ENCODE measurements around the gene LCK. TPM values are rescaled to one million over a fixed set of nuclear protein-coding genes. Genes with fewer than 3 reads are reported as not detected.
A peak's percentile ranks its signal among the peaks of the same experiment; 100 is the strongest.

Gene LCK
- total and polyA plus RNA-seq, 2 of the 8 experiments (the other 6 are each of a cell fraction or from before 2014, with no cell fraction given), result 75.3 to 122 TPM

DNA sequence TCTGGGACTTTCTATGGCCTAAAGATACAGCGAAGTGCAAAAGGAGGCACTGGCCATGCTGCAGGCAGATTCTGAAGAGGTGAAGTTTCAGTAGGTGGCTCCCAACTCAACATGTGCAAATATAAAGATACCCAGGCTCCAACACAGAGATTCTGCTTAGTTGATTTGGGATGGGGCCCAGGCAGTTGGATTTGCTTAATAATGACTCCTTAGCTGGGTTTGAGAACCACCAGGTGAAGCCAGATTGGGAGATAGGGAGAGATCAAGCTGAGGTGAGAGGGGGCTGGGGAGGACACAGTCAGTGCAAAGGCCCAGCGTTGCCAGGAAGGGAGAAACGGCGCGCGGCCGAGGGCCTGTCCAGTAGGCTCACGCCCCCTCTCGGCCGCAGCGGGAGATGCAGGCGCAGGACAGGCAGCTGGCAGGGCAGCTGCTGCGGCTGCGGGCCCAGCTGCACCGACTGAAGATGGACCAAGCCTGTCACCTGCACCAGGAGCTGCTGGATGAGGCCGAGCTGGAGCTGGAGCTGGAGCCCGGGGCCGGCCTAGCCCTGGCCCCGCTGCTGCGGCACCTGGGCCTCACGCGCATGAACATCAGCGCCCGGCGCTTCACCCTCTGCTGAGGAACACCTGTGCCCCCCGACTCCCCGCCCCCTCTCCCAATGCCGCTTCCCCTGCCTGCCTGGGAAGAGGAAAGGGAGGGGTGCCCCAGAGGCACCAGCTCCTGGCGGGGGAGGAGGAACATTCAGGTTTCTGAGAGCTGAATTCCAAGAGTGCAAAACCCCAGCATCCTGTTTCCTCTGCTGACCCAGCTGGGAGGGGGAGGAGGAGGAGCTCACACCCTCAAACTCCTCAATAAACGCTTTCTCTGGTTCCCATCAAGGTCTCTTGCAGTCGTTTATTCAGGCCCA lies 2.8 kb upstream of the LCK start (continued):
- TF ChIP-seq CHD7 (IDR thresholded peaks at IDR 0.05; ENCODE audit: insufficient replicate concordance, low read length) (no peak), TAF7 (optimal IDR thresholded peaks at IDR 0.05; ENCODE audit: borderline replicate concordance, low read depth, low read length) (no peak), SP4 (IDR thresholded peaks at IDR 0.05; ENCODE audit: low read length) (no peak), BCL11A (IDR thresholded peaks at IDR 0.05; ENCODE audit: low read depth in 2 of 2, low read length in 2 of 2) (no peak), KDM4A (IDR thresholded peaks at IDR 0.05; ENCODE audit: low read depth, low read length, severe bottlenecking) (peak; percentile 28), PHF8 (conservative IDR thresholded peaks at IDR 0.05; ENCODE audit: low read depth, low read length) (no peak), JUN (IDR thresholded peaks at IDR 0.05; ENCODE audit: low read depth, low read length) (no peak), FOSL1 (IDR thresholded peaks at IDR 0.05; ENCODE audit: insufficient read depth, low read depth, low read length) (no peak), EP300 (IDR thresholded peaks at IDR 0.05; ENCODE audit: borderline replicate concordance in 1 of 2, low read depth in 2 of 2, low read length in 2 of 2) (no peak), POLR2A (IDR thresholded peaks at IDR 0.05; ENCODE audit: control extremely low read depth in 1 of 2, low read depth in 2 of 2, low read length in 2 of 2) (no peak)
